H1 (cell line): ENCODE measurements around the gene TRABD2B. TPM values are rescaled to one million over a fixed set of nuclear protein-coding genes. Genes with fewer than 3 reads are reported as not detected.

Experiments
- NRF1 ChIP-seq: IDR thresholded peaks from 2 replicates; pipeline ENCODE4 v1.6.1; 2011; ENCODE audit warnings: mild to moderate bottlenecking, low read depth, low read length, improper control_type of control experiment
- polyA plus RNA-seq, 7 experiments: library from polyadenylated mRNA; depleted of rRNA in 3 of 7; stranded (reverse) in 5 of 7; unstranded in 2 of 7; fragments of >200 nt in 5 of 7; fragments of 200-250 nt in 2 of 7; gene quantifications; 1 replicate in 5 of 7; 2 replicates in 1 of 7; 4 replicates in 1 of 7; pipeline versions ENCODE4 v1.2.1 to v1.2.3, GENCODE V29; 2011 to 2013; ENCODE audit warnings: missing spikeins in 2 of 7, mixed read lengths in 2 of 7
- total RNA-seq: library from RNA; stranded (reverse); fragmentation: NEBNext Ultra II Directional; extraction: Animal tissue kit (Norgen Biotek cat#: 25700); gene quantifications from 2 replicates; pipeline ENCODE4 v1.2.1, GENCODE V29; 2021

The TRABD2B gene
- total and polyA plus RNA-seq, 2 of the 8 experiments (the other 6 are each of a cell fraction or from before 2014, with no cell fraction given) = 0.95 to 3.4 TPM

GRCh38 chr1:47906527-47907176 is 90.5 kb downstream of the TRABD2B start (continued):
- TF ChIP-seq NRF1 = no peak
- TF ChIP-seq, all 59 proteins: peak for 0
